GM04503 (cell line): ENCODE results near the gene SPAG9.
"Not testable (repeated sequence)": the region's sequence is repeated elsewhere in the genome, so short reads cannot be mapped to it uniquely, and the experiment has no call there.

Experiments used
- DNase-seq: peaks from one replicate; pipeline ENCODE4 v3.0.0-alpha.2; 2012; ENCODE audit warnings: low read depth

The SPAG9 gene

GRCh38 chr17:50953831-50954601 lies 166.7 kb downstream of the SPAG9 start:
- DNase-seq = no peak

- no peak for DNase-seq
Observed at GRCh38 chr17:50953518-50953830, 167.2 kb downstream of the SPAG9 start.

- no peak for DNase-seq
Observed at GRCh38 chr17:50952889-50953288, 167.8 kb downstream of the SPAG9 start.

- DNase-seq = no peak
Observed at GRCh38 chr17:50952013-50952412, 168.7 kb downstream of the SPAG9 start.

- peak; percentile 80 for DNase-seq
Observed at GRCh38 chr17:50949989-50950877, 170.4 kb downstream of the SPAG9 start.

GRCh38 chr17:50949128-50949988 lies 171.3 kb downstream of the SPAG9 start:
- no peak for DNase-seq

- DNase-seq = no peak
Observed at GRCh38 chr17:50948711-50949110, 172.0 kb downstream of the SPAG9 start.

GRCh38 chr17:50947782-50948543 lies 172.7 kb downstream of the SPAG9 start:
- no peak for DNase-seq

- DNase-seq = no peak
Observed at GRCh38 chr17:50946891-50947781, 173.5 kb downstream of the SPAG9 start.

GRCh38 chr17:50946223-50946890 lies 174.3 kb downstream of the SPAG9 start:
- no peak for DNase-seq

GRCh38 chr17:50945779-50946222 lies 174.9 kb downstream of the SPAG9 start:
- no peak for DNase-seq

GRCh38 chr17:50944902-50945720 lies 175.6 kb downstream of the SPAG9 start:
- DNase-seq = no peak

GRCh38 chr17:50944054-50944901 lies 176.4 kb downstream of the SPAG9 start:
- no peak for DNase-seq

GRCh38 chr17:50943575-50943933 lies 177.1 kb downstream of the SPAG9 start:
- DNase-seq = no peak

GRCh38 chr17:50941676-50942048 lies 179.0 kb downstream of the SPAG9 start:
- DNase-seq = not testable (repeated sequence)

- no peak for DNase-seq
Observed at GRCh38 chr17:50939795-50940684, 180.6 kb downstream of the SPAG9 start.

GRCh38 chr17:50939542-50939794 lies 181.2 kb downstream of the SPAG9 start:
- no peak for DNase-seq
